ENCODE measurements around the gene TMEM18.

Gene TMEM18

DNA sequence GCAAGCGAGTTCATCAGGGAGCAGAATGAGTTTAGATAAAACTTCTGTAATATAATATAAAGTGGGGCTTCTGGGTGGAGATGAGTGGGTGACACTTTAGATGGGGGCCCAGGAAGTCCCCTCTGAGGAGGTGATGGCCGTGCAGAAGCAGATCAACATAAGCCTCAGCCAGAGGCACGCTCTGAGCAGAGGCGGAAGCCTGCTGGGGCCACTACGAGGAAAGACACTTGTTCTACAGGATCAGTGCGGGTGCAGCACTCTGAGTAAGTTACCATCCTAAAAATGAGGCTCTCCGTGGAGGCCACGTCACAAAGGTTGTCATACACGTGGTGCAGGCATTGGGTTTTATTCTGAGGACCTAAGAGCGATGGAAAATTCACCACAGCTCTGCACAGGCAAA, 22.3 kb downstream of the TMEM18 start:
- in situ Hi-C loops (cut with MboI; ENCODE audit: low sequenced_read_pairs), result no loop called here

- in situ Hi-C loops (cut with MboI; ENCODE audit: low sequenced_read_pairs), result no loop called here
Observed at GRCh38 chr2:653645-654425, 23.4 kb downstream of the TMEM18 start.

DNA sequence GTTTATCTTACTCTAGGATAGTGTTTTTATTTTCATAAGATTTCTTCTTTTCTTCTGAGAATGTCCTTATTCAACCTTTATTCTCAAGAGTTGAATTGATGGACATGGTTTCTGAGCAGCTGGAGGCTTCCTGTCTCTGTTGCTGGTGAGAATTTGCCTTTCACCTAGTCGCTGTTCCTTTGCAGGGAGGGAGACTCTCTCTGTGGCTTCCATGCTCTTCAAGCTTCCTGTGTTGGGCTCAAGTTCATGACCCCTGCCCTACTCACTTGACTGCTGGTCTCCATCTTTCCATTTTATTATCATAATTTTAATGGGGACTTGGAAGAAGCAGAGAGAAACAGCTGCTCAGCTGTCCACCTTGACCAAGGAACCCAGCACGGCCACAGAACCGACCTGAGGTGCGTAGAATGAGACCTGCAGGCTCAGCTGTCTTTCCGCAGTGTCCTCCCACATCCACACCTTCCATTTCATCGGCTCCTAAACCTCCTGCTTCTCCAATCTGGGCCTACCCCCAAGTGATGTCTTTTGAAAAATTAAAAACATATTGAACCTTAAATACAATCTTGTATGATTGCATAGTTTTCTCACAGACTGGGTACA, 24.2 kb downstream of the TMEM18 start:
- in situ Hi-C loops (cut with MboI; ENCODE audit: low sequenced_read_pairs), result no loop called here

GRCh38 chr2:651951-652373, 25.2 kb downstream of the TMEM18 start:
- in situ Hi-C loops (cut with MboI; ENCODE audit: low sequenced_read_pairs), result no loop called here

- in situ Hi-C loops (cut with MboI; ENCODE audit: low sequenced_read_pairs), result no loop called here
Observed at GRCh38 chr2:650343-651310, 26.6 kb downstream of the TMEM18 start.

DNA sequence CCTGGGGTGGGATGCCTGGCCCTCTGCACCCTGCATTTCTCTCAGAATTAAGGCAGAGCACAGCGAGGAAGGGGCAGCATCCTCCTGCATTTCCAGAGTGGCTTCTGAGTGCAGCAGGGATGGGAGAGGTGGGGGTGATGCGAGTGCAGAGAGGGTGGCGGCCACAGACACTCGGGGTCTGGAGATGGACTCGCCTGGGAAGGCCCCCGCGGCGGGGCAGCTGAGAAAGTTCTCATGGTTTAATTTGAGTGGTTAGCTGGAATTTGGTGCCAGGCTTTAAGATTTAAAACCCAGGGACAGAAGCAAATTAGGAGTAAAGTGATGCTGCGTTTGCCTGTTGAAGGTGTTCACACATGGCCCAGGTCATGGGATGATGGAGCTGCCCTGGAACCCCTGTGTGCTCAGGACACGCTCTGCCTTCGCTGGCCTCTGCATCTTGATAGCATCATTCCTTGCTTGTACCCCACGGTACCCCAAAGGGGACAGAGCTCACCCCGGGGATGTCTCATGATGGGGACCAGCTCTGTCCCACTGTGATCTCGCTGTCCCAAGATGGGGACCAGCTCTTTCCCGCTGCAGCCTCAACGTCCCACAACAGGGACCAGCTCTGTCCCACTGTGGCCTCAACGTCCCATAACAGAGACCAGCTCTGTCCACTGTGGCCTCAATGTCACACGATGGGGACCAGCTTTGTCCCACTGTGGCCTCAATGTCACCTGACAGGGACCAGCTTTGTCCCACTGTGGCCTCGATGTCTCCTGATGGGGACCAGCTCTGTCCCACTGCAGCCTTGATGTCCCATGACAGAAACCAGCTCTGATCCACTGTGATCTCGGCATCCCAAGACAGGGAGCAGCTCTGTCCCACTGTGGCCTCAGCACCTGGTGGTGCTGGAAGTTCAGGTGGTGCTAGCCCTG, 27.5 kb downstream of the TMEM18 start:
- in situ Hi-C loops (cut with MboI; ENCODE audit: low sequenced_read_pairs), result no loop called here

DNA sequence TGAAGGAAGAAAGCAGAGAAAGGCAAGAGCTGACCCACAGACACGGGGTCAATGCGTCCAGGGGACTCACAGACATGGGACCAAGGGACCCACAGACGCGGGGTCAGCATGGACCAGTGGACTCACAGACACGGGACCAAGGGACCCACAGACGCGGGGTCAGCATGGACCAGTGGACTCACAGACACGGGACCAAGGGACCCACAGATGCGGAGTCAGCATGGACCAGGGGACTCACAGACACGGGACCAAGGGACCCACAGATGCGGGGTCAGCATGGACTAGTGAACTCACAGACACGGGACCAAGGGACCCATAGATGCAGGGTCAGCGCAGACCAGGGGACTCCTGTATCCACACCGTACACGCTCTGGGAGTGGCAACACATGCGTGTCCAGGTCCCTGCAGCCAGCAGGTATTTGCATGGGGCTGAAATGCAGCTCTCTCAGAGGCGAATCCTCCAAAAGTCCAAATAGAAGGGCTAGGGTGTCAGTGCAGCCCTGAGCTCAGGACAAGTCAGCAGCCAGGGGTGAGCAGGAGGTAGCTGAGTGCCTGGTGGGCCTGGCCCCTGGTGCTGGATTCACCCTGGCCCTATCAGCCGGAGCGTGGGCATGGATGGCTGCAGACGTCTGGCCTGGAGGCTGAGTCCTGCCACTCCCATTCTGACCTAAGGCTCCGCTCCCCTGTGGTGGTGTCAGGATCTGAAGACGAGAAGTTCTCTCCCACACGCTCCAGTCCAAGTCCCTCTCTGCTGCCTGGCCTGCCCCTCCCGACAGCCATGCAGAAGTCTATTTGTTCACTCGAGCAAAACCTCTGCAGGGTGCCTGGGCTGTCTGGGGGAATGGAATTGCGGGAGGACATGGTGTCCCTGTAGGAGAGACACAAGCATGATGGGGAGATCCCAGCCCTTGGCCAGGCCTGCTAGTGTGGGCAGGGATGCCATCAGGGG, 28.5 kb downstream of the TMEM18 start:
- in situ Hi-C loops (cut with MboI; ENCODE audit: low sequenced_read_pairs), result no loop called here

DNA sequence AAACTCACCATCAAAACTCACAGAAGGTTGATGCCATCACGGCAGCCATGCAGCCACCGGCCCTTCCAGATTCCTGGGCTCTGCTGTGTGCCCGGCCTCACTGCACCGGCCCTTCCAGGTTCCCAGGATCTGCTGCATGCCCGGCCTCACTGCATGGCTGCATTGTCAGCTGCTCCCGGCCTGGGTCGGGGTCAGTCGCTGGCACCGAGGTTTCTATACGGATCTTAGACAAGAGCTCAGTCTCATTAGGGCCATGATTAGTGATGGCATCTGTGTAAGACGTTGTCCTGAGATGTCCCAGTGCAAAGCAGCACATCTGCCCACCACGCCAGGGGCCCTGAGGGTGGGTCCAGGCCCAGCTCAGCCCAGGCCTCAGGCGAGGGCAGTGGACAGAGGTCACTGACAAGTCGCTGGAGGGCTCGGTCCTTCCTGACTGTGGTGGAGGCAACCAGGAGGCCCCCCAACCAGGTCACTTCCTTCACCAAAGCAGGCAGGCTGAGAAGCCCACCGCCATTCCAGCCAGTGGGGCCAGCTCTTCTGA, 29.4 kb downstream of the TMEM18 start:
- in situ Hi-C loops (cut with MboI; ENCODE audit: low sequenced_read_pairs), result no loop called here

DNA sequence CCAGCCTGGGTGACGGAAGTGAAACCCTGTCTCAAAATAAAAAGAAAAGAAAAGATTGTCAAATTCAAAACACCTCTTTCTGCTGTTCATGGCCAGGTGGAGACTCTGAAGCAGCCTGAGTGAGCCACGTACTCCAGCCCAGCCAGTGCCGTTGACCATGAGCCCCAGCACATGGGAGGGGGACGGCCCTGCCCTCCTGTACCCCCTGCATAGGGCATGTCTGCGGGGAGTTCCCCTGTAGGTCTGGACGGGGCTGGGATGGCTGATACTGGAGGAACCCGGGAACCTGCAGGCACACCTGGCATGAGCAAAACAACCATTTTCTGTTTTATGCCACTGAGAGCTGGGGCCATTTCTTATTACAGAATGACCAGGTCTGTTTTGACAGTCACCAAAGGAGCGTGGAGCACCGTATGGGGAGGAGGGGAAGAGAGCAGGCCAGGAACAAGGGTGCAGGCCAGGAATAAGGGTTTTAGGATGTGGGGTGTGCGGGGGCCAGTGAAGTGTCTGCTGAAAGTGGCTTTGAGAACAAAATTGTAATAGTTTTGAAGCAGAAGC, 30.1 kb downstream of the TMEM18 start:
- in situ Hi-C loops (cut with MboI; ENCODE audit: low sequenced_read_pairs), result no loop called here

GRCh38 chr2:644871-645270, 32.3 kb downstream of the TMEM18 start:
- in situ Hi-C loops (cut with MboI; ENCODE audit: low sequenced_read_pairs), result no loop called here

GRCh38 chr2:643761-644160, 33.4 kb downstream of the TMEM18 start:
- in situ Hi-C loops (cut with MboI; ENCODE audit: low sequenced_read_pairs), result no loop called here

- in situ Hi-C loops (cut with MboI; ENCODE audit: low sequenced_read_pairs), result no loop called here
Observed at GRCh38 chr2:643334-643733, 33.9 kb downstream of the TMEM18 start.

GRCh38 chr2:641872-642815, 35.1 kb downstream of the TMEM18 start:
- in situ Hi-C loops (cut with MboI; ENCODE audit: low sequenced_read_pairs), result no loop called here

GRCh38 chr2:641164-641871, 35.9 kb downstream of the TMEM18 start:
- in situ Hi-C loops (cut with MboI; ENCODE audit: low sequenced_read_pairs), result no loop called here

DNA sequence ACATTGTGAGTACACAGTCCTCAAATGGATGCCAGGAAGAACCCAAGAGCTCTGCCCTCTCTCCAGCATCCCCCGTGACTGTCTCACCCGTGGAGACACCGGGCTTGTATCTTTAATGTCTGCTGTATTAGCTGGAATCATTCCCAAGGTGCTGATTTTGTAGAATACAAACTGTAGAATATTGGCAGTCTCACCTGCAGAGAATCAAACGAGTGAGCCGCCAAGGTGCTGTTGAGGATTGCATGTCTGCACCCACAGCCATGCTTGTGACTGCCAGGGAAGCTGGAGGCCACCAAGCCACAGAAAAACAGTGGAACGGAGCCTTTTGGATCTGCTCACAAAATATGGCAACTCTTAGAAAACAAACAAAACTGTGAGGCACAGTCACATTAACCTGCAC, 37.5 kb downstream of the TMEM18 start:
- in situ Hi-C loops (cut with MboI; ENCODE audit: low sequenced_read_pairs), result no loop called here

GRCh38 chr2:637804-638203, 39.4 kb downstream of the TMEM18 start:
- in situ Hi-C loops (cut with MboI; ENCODE audit: low sequenced_read_pairs), result no loop called here

GRCh38 chr2:637406-637776, 39.8 kb downstream of the TMEM18 start:
- in situ Hi-C loops (cut with MboI; ENCODE audit: low sequenced_read_pairs), result no loop called here
